ENCODE data around the gene FAM174C.

Gene FAM174C

DNA sequence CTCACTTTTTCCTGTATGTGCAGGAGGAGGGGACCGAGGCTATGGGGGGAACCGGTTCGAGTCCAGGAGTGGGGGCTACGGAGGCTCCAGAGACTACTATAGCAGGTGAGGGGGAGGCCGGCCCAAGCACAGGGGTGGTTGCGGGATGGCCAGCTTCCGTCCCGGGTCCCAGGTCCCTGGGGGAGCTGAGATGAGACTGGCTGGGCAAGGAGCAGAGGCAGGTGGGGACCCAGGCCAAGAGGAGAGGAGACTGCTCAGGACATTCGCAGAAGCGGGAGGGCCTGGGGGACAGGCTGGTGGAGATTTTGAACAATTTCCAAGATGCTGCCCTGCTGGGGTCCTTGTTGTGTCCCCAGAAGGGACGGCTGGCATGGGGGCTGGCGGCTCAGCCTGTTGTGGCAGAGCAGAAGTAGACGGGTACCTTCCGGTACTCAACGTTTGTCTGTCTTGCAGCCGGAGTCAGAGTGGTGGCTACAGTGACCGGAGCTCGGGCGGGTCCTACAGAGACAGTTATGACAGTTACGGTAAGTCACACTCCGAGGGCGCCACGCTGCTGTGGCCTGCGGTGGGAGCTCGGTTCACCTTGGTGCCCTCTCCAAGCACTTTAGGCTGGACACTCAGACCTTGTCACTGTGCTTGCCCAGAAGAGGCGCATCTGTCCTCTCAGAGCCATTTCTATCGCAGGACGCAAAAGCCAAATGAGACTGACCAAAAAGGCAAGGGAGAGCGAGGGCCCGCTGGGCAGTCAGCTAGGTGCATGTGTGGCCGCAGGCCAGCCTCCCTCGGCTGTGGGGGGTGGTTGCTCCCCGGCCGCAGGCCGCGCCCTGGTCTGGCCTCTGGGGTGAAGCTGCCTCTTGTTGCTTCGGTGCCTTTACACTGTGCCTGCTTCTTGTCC lies 3.6 kb upstream of the FAM174C start:
- Histone ChIP-seq H3K9me3 (replicated peaks in 1 of 11) (no peaks in the 10 kb centered on the region), H3K9ac (peak overlapping the region; percentile 98 to 100 (median 99)), H3K36me3 (peaks cover 46 to 53% (median 49%) of the 10 kb centered on the region in 11 experiments), H3K4me2 (peak overlapping the region; percentile 93 to 100 (median 99)), H3K27me3 (no peaks in the 10 kb centered on the region; a peak in 3 of 22 replicates), H4K20me1 (peaks cover 54 to 86% (median 68%) of the 10 kb centered on the region in 11 experiments), H3K4me1 (peaks cover 69 to 83% (median 81%) of the 10 kb centered on the region in 10 experiments), H3K27ac (peak overlapping the region in 10 of 11 experiments; percentile 98 to 100 (median 99); a peak in 19 of 22 replicates), H3K4me3 (peak overlapping the region; percentile 70 to 89 (median 76); a peak in 19 of 20 replicates)
- TF ChIP-seq Cebpa-rat (IDR thresholded peaks at IDR 0.05): no peak

DNA sequence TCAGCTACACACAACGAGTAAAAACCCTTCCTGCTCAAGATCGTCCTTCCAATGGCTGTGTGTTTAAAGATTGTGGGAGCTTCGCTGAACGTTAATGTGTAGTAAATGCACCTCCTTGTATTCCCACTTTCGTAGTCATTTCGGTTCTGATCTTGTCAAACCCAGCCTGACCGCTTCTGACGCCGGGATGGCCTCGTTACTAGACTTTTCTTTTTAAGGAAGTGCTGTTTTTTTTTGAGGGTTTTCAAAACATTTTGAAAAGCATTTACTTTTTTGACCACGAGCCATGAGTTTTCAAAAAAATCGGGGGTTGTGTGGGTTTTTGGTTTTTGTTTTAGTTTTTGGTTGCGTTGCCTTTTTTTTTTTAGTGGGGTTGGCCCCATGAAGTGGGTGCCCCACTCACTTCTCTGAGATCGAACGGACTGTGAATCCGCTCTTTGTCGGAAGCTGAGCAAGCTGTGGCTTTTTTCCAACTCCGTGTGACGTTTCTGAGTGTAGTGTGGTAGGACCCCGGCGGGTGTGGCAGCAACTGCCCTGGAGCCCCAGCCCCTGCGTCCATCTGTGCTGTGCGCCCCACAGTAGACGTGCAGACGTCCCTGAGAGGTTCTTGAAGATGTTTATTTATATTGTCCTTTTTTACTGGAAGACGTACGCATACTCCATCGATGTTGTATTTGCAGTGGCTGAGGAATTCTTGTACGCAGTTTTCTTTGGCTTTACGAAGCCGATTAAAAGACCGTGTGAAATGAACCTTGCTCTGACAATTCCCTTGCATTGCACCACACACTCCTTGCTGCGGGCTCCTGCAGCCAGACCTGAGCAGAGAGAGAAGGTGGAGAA lies 2.7 kb upstream of the FAM174C start:
- no peak for TF ChIP-seq Cebpa-rat (IDR thresholded peaks at IDR 0.05)
- H3K36me3 ChIP-seq: peaks cover 47 to 61% (median 55%) of the 10 kb centered on the region in 11 experiments
- peaks cover 69 to 83% (median 81%) of the 10 kb centered on the region in 10 experiments for H3K4me1 ChIP-seq
- peak overlapping the region in 10 of 11 experiments; percentile 20 to 100 (median 99); a peak in 15 of 22 replicates for H3K27ac ChIP-seq
- H3K4me2 ChIP-seq: peak overlapping the region; percentile 93 to 100 (median 99)
- H3K4me3 ChIP-seq: peak overlapping the region in 4 of 10 experiments; percentile 73 to 82 (median 78); a peak in 5 of 20 replicates
- peak overlapping the region; percentile 98 to 100 (median 99); a peak in 20 of 22 replicates for H3K9ac ChIP-seq
- H4K20me1 ChIP-seq: peaks cover 55 to 86% (median 69%) of the 10 kb centered on the region in 11 experiments
- no peaks in the 10 kb centered on the region; a peak in 3 of 22 replicates for H3K27me3 ChIP-seq
- H3K9me3 ChIP-seq (replicated peaks in 1 of 11): no peaks in the 10 kb centered on the region

DNA sequence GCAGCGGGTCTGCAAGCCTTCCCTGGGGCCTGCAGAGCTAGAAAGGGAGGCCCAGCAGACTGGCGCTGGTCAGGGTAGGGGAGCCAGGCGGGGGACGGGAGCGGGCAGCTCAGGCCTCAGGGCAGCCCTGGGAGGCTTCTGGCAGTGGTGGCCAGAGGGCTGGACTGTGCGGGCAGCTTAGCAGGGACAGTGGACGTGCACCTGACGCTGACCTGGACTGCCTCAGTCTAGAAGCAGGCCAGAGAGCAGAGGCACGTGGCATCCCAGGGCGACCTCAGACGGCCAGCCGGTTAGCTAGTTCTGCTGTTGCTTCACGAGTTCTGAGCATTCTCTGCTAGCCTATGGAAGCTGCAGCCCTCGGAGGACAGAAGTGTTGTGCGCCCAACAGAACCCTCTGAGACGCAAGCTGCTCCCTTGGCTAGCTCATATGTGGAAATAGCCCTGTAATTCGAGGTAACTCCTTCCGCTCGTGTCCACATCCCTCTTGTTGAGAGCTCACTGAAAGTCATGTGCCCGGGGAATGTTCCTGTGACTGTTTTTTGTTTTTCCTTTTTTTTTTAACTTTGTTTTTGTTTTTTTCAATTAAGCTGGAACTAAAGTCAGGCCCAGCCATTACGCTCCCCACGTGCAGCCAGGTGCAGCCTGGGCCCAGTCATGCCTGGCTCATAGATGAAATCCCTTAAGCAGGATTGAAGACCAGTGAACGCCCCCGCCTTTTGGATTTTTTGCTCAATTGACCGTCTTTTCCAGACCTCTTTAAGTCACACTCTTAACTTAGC lies 1.9 kb upstream of the FAM174C start:
- H4K20me1 ChIP-seq: peaks cover 55 to 86% (median 69%) of the 10 kb centered on the region in 11 experiments
- TF ChIP-seq Cebpa-rat (IDR thresholded peaks at IDR 0.05): no peak
- H3K27ac ChIP-seq: peak overlapping the region in 9 of 11 experiments; percentile 96 to 99 (median 99); a peak in 13 of 22 replicates
- H3K4me2 ChIP-seq: peak overlapping the region; percentile 93 to 100 (median 99)
- no peaks in the 10 kb centered on the region for H3K9me3 ChIP-seq (replicated peaks in 1 of 11)
- H3K4me1 ChIP-seq: peaks cover 61 to 81% (median 74%) of the 10 kb centered on the region in 10 experiments
- no peaks in the 10 kb centered on the region; a peak in 1 of 22 replicates for H3K27me3 ChIP-seq
- peak overlapping the region; percentile 92 to 100 (median 99); a peak in 19 of 22 replicates for H3K9ac ChIP-seq
- H3K4me3 ChIP-seq: peak overlapping the region in 3 of 10 experiments; percentile 70 to 76 (median 72); a peak in 4 of 20 replicates
- H3K36me3 ChIP-seq: peaks cover 49 to 69% (median 57%) of the 10 kb centered on the region in 11 experiments

DNA sequence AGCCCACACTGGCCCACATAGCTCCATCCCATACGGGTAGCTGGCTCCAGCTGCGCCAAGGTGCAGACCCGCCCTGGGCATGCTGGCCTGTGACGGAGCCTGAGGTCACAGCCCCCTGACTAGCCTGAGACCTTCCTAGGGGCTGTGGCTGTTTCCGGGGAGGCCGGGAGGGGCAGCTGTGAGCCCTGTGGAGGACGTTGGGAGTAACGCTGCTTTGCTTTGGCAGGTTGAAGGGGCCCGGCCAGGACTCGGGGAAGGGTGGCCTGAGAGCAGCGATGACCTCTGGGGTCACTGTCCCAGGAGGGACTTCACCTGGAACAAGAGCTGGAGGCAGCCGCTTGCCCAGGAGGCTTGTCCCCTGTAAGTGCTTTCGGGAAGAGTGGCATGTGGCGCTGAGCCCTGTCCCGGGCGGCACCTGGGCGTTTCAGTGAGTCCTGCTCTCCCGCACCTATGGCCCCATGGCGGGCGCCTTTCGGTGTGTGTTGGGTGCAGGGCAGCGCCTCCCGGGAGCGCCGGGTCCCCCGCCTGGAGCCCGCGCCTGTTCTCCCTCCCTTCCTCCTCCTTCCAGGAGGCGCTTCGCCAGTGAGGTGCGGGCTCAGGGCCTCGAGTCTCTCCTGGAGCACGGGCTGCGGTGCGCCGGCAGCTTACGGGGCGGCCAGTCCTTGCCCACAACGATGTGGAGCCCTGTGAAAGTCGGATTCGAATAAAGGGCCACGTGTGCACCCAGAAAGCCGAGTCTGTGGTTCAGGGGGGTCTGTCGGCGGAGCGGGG lies 1.1 kb upstream of the FAM174C start:
- TF ChIP-seq Cebpa-rat (IDR thresholded peaks at IDR 0.05): no peak
- H3K4me1 ChIP-seq: peaks cover 56 to 77% (median 70%) of the 10 kb centered on the region in 10 experiments
- H3K9me3 ChIP-seq (replicated peaks in 1 of 11): no peaks in the 10 kb centered on the region
- H3K27ac ChIP-seq: peak overlapping the region; percentile 92 to 99 (median 97)
- peak overlapping the region; percentile 58 to 79 (median 73) for H3K4me3 ChIP-seq
- H3K9ac ChIP-seq: peak overlapping the region; percentile 89 to 100 (median 99)
- peaks cover 55 to 92% (median 76%) of the 10 kb centered on the region in 11 experiments for H4K20me1 ChIP-seq
- no peaks in the 10 kb centered on the region; a peak in 1 of 22 replicates for H3K27me3 ChIP-seq
- H3K4me2 ChIP-seq: peak overlapping the region; percentile 93 to 100 (median 99)
- peaks cover 56 to 77% (median 65%) of the 10 kb centered on the region in 11 experiments for H3K36me3 ChIP-seq

DNA sequence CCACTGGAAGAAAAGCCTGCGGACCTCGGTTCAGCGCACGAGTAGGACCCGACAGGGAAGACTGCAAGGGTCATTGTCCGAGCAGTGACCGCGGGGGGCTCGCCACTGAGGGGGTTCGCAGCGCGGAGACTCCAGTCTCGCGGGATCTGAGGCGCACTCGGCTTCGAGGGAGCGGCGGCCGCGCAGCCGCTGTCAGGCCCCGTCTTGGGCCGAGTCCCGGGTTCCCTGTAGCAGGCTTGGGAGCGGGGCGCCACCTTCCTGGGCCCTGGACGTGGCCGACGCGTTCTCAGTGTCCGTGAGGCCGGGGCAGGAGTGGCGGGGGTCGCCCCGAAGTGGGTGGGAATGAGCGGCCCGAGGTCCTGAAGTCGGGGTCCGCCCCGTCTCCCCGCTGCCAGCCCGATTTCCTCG lies 474 bp upstream of the FAM174C start:
- no peaks in the 10 kb centered on the region for H3K9me3 ChIP-seq (replicated peaks in 1 of 11)
- peaks cover 55 to 77% (median 69%) of the 10 kb centered on the region in 10 experiments for H3K4me1 ChIP-seq
- H3K4me3 ChIP-seq: peak overlapping the region; percentile 58 to 79 (median 73)
- H3K4me2 ChIP-seq: peak overlapping the region; percentile 93 to 100 (median 99)
- peak overlapping the region; percentile 92 to 99 (median 97) for H3K27ac ChIP-seq
- no peak for TF ChIP-seq Cebpa-rat (IDR thresholded peaks at IDR 0.05)
- peak overlapping the region; percentile 89 to 100 (median 99) for H3K9ac ChIP-seq
- H4K20me1 ChIP-seq: peaks cover 52 to 93% (median 79%) of the 10 kb centered on the region in 11 experiments
- peaks cover 58 to 83% (median 68%) of the 10 kb centered on the region in 11 experiments for H3K36me3 ChIP-seq
- H3K27me3 ChIP-seq: no peaks in the 10 kb centered on the region; a peak in 1 of 22 replicates

DNA sequence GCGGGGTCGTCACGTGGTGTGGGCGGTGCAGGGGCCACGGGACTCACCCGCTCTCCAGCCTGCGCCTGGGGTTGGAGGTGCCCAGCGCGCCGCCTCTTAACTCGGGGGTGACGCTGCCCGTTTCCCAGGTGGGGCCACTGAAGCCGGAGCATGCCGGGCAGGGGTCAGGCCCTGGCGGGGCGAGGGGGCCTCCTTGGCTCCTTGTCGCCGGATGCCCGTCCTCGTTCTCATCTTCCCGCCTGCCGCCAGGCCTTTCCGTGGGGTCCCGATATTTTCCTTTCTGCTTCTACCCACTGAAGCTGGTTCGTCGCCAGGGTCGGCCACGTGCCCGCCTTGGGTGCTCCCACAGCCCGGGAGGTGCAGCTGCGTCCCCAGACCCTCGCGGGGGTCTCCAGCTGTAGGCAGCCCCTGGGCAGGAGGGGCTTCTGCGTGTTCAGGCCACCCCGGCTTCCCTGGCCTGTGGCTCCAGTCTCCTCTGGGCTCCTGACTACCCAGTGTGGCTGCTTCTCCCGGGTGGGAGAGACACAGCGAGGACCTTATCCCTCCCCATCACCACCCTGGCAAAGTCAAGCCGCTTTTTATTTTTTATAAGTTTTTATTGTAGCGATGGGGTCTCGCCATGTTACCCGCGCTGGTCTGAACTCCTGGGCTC lies 772 bp downstream of the FAM174C start:
- H3K9ac ChIP-seq: peak overlapping the region; percentile 89 to 100 (median 99)
- peak overlapping the region; percentile 92 to 99 (median 97) for H3K27ac ChIP-seq
- no peak for TF ChIP-seq Cebpa-rat (IDR thresholded peaks at IDR 0.05)
- H4K20me1 ChIP-seq: peaks cover 45 to 91% (median 77%) of the 10 kb centered on the region in 11 experiments
- H3K9me3 ChIP-seq (replicated peaks in 1 of 11): no peaks in the 10 kb centered on the region
- H3K4me1 ChIP-seq: peaks cover 43 to 69% (median 57%) of the 10 kb centered on the region in 10 experiments
- H3K27me3 ChIP-seq: no peaks in the 10 kb centered on the region; a peak in 1 of 22 replicates
- peak overlapping the region; percentile 93 to 100 (median 99) for H3K4me2 ChIP-seq
- peak overlapping the region; percentile 58 to 79 (median 73) for H3K4me3 ChIP-seq
- H3K36me3 ChIP-seq: peaks cover 50 to 82% (median 63%) of the 10 kb centered on the region in 11 experiments

DNA sequence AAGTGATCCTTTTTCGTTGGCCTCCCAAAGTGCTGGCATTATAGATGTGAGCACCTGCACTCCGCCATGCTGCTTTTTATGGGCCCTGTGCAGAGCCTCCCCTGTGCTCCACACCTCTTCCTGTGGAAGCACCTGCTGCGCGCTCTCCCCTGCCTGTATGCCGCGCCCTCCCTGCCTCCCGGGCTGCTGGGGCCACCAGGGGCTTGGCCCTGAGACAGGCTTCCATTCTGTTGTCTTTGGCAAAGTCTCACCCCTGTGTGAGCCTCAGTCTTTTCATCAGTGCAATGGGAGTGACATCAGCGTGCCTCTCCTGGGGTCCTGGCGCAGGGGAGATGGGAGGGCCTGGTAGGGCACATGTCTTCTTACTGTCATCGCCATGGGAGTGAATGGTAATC lies 1.3 kb downstream of the FAM174C start:
- Histone ChIP-seq H3K9ac (peak overlapping the region; percentile 89 to 100 (median 99)), H3K4me1 (peaks cover 37 to 64% (median 52%) of the 10 kb centered on the region in 10 experiments), H3K4me2 (peak overlapping the region; percentile 93 to 100 (median 99)), H3K9me3 (replicated peaks in 1 of 11) (no peaks in the 10 kb centered on the region), H3K4me3 (peak overlapping the region; percentile 58 to 79 (median 73)), H3K27ac (peak overlapping the region in 10 of 11 experiments; percentile 92 to 99 (median 97); a peak in 20 of 22 replicates), H4K20me1 (peaks cover 40 to 86% (median 74%) of the 10 kb centered on the region in 11 experiments), H3K27me3 (no peaks in the 10 kb centered on the region; a peak in 1 of 22 replicates), H3K36me3 (peaks cover 44 to 77% (median 57%) of the 10 kb centered on the region in 11 experiments)
- no peak for TF ChIP-seq Cebpa-rat (IDR thresholded peaks at IDR 0.05)

All from BLaER1 treated with 17β-estradiol and CSF1 and Interleukin-3, amounts not matched to agents 10 nM and 100 nM (cell line).